Measurements from ENCODE around the gene AJAP1. TPM values are rescaled to one million over a fixed set of nuclear protein-coding genes. Genes with fewer than 3 reads are reported as not detected.

The AJAP1 gene
- total RNA-seq, 1 donor from 2014 or later: 0.35 TPM

DNA sequence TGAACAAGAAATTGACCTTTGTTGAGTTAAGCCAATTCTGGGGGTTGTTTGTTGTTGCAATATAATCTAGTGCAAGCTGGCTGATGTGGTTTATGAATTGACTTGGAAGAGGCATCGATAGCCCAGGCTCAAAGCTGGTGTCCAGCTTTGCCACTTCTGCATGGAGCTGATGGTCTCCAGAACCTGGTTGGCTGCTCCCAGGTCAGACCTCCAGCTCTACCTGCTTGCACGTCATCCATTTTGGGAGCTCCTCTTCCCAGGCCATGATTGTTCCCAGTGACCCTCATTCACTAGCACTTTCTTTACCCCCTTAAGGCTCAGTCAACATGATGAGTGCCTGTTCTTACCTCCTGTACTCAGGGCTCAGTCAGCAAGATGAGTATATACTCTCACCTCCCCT lies 5.8 kb upstream of the AJAP1 start:
- no peak for TF ChIP-seq CTCF (IDR thresholded peaks at IDR 0.05)
- Mint-ChIP-seq H3K27me3 (ENCODE audit: unreplicated experiment) (peaks cover 3% of the 10 kb centered on the region), H3K27ac (ENCODE audit: unreplicated experiment) (no peak overlapping the region), H3K9me3 (ENCODE audit: unreplicated experiment) (peaks cover 3% of the 10 kb centered on the region), H3K36me3 (ENCODE audit: unreplicated experiment) (no peaks in the 10 kb centered on the region), H3K4me1 (ENCODE audit: unreplicated experiment) (no peaks in the 10 kb centered on the region), H3K4me3 (ENCODE audit: unreplicated experiment) (no peak overlapping the region)
- no peak for DNase-seq (ENCODE audit: extremely low spot score, unreplicated experiment)

- Mint-ChIP-seq H3K36me3 (ENCODE audit: unreplicated experiment) (no peaks in the 10 kb centered on the region), H3K4me3 (ENCODE audit: unreplicated experiment) (no peak overlapping the region), H3K4me1 (ENCODE audit: unreplicated experiment) (no peaks in the 10 kb centered on the region), H3K27me3 (ENCODE audit: unreplicated experiment) (peaks cover 6% of the 10 kb centered on the region), H3K9me3 (ENCODE audit: unreplicated experiment) (peaks cover 3% of the 10 kb centered on the region), H3K27ac (ENCODE audit: unreplicated experiment) (no peak overlapping the region)
- no peak for DNase-seq (ENCODE audit: extremely low spot score, unreplicated experiment)
- TF ChIP-seq CTCF (IDR thresholded peaks at IDR 0.05): no peak
Observed at GRCh38 chr1:4650481-4650880, 3.9 kb upstream of the AJAP1 start.

DNA sequence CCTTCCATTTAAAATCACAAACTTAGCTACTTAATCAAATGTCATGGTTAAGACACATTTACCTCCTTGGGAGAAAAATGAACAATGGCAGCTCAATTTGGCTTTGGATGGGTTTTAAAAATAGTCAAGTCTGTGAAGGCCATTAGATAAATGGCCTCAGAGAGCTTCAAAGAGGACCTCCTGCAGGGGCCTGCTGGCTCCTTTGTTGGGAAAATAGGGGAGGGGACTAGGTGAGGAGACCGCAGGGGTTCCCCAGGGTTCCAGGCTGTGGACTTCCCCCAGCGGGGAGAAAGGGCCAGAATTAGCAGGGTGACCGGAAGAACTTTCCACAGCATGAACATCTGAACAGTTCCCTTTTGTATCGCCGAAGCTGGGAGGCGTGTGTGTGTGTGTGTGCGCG lies 3.4 kb upstream of the AJAP1 start:
- no peak overlapping the region for H3K27ac Mint-ChIP-seq (ENCODE audit: unreplicated experiment)
- H3K36me3 Mint-ChIP-seq (ENCODE audit: unreplicated experiment): no peaks in the 10 kb centered on the region
- H3K27me3 Mint-ChIP-seq (ENCODE audit: unreplicated experiment): peaks cover 7% of the 10 kb centered on the region
- no peak for DNase-seq (ENCODE audit: extremely low spot score, unreplicated experiment)
- no peaks in the 10 kb centered on the region for H3K9me3 Mint-ChIP-seq (ENCODE audit: unreplicated experiment)
- H3K4me1 Mint-ChIP-seq (ENCODE audit: unreplicated experiment): no peaks in the 10 kb centered on the region
- H3K4me3 Mint-ChIP-seq (ENCODE audit: unreplicated experiment): no peak overlapping the region
- TF ChIP-seq CTCF (IDR thresholded peaks at IDR 0.05): no peak

GRCh38 chr1:4652631-4653327 lies 1.6 kb upstream of the AJAP1 start:
- DNase-seq (ENCODE audit: extremely low spot score, unreplicated experiment): no peak
- H3K36me3 Mint-ChIP-seq (ENCODE audit: unreplicated experiment): no peaks in the 10 kb centered on the region
- no peak overlapping the region for H3K4me3 Mint-ChIP-seq (ENCODE audit: unreplicated experiment)
- peaks cover 22% of the 10 kb centered on the region for H3K27me3 Mint-ChIP-seq (ENCODE audit: unreplicated experiment)
- no peaks in the 10 kb centered on the region for H3K9me3 Mint-ChIP-seq (ENCODE audit: unreplicated experiment)
- H3K4me1 Mint-ChIP-seq (ENCODE audit: unreplicated experiment): no peaks in the 10 kb centered on the region
- no peak overlapping the region for H3K27ac Mint-ChIP-seq (ENCODE audit: unreplicated experiment)
- peak; percentile 91 for TF ChIP-seq CTCF (IDR thresholded peaks at IDR 0.05)

- Mint-ChIP-seq H3K36me3 (ENCODE audit: unreplicated experiment) (no peaks in the 10 kb centered on the region), H3K4me3 (ENCODE audit: unreplicated experiment) (no peak overlapping the region), H3K27me3 (ENCODE audit: unreplicated experiment) (peaks cover 24% of the 10 kb centered on the region)
Observed at GRCh38 chr1:4653328-4653660, 1.1 kb upstream of the AJAP1 start.

More at GRCh38 chr1:4653328-4653660, 1.1 kb upstream of the AJAP1 start:
- H3K27ac Mint-ChIP-seq (ENCODE audit: unreplicated experiment): no peak overlapping the region
- H3K4me1 Mint-ChIP-seq (ENCODE audit: unreplicated experiment): no peaks in the 10 kb centered on the region
- no peak for DNase-seq (ENCODE audit: extremely low spot score, unreplicated experiment)
- TF ChIP-seq CTCF (IDR thresholded peaks at IDR 0.05): no peak
- no peaks in the 10 kb centered on the region for H3K9me3 Mint-ChIP-seq (ENCODE audit: unreplicated experiment)

Data from osteocyte (in vitro differentiated cells).